ENCODE results near the gene NKX3-2.
A peak's percentile ranks its signal among the peaks of the same experiment; 100 is the strongest.

The NKX3-2 gene

DNA sequence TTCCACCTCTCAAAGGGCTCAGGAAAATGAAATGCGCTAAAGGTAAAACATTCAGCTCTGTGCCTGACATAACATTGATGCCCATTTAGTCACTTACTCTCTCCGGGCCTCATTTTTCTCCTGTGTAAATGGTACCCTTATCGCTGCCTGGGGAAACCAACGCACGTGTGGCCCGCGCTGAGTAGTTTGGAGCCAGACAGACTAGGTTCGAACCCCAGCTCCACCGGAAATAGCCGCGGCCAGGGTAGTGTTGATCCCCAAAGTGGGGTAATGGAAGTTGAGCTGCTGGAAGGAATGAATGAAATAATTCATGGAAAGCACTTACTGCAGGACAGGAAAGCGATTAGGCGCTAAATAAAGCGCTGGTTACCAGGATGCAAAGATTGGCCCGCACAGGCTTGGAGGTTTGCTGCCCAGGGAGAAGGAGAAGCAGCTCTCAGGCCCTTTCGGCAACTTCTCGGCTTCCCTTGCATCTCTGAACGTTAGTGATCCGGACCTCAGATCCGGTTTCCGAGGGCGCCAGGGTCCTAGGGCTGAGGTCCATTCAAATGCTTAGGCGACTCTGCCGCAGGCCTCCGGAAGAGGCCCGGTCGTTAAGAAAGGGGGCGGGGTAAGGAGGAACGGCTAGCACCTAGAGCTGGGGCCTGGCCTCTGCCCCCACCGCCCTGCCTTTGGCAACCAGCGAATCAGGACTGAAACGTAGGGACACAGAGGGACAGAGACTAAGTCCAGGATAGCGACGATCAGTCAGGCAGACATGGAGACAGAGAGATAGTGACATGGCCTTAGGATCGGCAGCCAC is 13.3 kb downstream of the NKX3-2 start:
- no peak for DNase-seq (ENCODE audit: low read depth)

DNA sequence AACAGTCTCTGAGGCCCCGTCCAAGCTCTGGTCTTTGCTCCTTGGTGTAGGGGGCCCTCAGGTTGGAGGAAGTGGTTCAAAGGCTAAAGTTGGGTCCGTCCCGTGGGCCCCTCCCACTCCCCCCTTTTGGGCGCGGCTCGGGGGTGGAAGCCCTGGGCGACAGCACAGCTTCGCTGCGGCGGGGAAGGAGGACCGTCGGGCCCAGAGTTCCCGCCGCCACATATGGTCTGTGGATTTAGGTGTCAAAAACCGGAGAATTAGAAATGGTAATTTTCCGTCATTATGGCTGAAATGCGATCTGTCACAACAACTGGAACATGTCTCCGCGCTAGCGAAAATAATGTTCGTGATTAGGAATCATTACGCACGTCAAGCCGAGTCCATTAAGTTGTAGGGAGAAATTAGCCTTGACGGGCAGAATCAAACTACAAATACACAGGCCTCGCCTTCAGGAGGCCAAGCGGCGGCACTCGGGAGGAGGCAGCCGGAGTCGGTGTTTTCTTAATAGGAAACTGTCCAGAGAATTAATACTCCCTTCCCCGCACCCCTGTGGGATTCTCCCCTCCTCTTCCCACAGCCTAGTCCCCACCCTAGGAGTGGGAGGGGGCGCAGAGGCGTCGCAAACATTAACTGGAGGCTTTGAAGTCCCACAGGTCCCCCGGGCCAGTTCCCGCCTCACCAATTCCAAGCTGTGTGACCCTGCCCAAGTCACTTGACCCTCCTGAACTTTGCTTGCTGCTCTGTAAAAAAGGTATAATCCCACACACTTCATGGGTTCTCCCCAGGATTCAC is 15.0 kb downstream of the NKX3-2 start:
- no peak for DNase-seq (ENCODE audit: low read depth)

GRCh38 chr4:13528821-13529127 is 15.5 kb downstream of the NKX3-2 start:
- no peak for DNase-seq (ENCODE audit: low read depth)

DNA sequence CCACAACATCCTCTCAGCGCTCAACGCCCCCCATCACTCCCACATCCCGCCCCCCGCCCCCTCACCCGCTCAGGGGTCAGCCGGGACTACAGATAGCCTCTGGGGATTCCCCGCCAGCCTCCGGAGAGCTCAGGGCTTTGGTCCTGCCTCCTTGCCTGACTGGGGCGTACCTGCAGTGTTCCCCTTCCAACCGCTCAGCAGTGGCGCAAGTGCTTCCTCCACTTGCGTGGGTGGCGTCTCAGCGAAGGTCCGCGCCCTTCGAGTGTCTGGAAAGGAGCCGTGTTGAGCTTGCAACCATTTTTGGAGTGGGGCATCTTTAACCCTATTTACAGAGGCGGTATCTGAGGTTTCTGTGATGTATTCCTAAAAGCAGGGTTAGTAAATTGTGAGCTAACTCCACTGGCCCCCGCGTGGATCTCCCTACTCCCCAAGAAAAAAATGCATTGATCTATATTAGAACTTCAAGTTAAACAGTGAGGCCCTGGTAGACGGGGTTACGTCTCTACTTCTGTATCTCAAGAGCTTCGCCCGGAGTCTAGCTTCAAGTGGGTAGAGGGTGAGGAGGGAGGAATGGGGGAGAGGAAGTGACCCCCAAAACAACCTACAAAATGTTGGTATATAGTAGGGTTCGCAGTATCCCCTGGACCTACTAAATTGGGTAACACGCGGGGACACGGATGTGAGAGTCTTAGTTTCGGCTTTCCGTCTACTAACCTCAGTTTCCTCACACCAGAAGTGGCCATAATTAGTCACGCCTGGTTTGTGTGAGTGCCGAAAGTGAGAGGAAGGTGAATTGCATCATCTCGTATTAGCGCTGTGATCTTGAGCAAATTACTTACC is 16.1 kb downstream of the NKX3-2 start:
- DNase-seq (ENCODE audit: low read depth): no peak

DNA sequence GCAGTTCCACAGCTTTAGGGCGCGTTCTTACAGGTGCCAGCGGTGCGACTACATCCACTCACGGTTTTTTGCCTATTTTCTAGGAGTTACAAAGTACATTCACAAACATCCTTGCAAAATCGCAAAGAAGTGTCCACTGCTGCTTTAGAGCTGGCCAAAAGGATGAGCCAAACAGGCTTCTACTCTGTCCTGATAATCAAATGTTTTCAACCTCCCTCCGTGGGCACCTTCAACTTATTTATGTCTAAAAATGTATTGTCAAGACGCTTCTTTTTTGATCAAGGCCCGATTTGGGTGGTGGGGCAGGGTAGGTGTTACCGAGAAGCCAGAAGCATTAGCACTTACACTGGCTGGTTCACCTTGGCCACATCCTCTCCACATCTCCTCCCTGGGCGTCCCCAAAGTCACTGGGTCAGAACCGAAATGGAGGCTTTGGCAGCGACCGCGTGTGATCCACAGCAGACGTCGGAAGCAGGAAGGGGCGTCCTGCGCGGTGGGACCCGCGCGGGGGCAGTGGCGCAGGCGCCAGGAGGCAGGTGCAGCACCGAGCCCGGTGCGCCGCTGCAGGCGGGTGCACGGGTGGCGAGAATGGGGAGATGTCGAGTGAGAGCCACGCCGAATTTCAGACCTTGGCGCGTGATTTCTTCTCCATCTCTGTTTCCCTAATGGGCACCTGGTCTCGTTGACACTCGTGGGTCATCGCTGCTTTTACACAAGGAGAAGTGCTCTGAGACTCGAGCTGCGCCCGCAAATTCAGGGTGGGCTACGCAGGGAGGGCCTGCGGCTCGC is 16.9 kb downstream of the NKX3-2 start:
- DNase-seq (ENCODE audit: low read depth): no peak

DNA sequence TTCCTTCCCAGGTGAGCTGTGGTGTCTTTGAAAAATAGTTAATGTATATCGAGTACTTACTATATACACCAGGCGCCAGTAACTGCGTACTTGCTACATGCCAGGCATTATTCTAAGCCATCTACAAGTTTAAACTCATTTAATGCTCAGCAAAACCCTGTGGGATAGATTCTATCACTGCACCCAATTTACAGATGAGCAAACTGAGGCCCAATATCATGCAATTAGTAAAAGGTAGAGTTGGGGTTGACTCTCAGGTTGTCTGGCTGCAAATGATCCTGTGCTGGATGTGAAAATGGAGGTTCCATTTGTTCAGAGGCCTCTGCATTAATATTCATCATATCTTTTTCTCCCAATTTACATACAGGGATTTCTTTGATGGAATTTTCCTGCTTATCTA is 17.6 kb downstream of the NKX3-2 start:
- no peak for DNase-seq (ENCODE audit: low read depth)

DNA sequence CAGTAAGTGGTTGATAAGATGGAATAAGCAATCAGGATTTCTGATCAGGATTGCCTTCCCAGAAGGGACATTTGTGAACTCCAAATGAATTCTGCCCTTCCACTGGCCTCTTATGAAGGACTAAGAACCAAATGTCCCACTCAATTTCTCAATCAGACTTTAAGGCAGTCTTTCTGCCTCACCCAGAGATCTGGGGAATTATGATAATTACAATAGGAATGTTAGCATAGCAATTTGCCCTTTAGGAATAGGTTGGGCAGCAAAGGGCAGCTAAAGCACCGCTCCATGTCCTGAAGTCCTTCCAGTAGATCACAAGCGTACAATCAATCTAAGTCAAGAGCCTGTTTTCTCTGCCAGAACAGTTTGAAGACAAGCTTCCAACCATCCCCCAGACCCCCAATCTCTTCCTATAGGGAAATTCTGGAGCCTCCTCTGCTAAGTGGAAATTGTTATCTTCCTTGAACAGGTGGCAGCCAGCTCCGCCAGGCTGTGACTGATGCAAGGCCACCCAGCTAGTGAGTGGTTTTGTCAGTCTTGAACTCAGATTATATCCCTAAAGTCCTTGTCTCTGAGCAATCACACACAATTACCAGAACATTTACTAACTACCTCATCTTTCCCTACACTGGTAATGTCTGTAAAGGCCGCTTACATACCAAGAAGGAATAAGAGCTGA is 18.6 kb downstream of the NKX3-2 start:
- no peak for DNase-seq (ENCODE audit: low read depth)

DNA sequence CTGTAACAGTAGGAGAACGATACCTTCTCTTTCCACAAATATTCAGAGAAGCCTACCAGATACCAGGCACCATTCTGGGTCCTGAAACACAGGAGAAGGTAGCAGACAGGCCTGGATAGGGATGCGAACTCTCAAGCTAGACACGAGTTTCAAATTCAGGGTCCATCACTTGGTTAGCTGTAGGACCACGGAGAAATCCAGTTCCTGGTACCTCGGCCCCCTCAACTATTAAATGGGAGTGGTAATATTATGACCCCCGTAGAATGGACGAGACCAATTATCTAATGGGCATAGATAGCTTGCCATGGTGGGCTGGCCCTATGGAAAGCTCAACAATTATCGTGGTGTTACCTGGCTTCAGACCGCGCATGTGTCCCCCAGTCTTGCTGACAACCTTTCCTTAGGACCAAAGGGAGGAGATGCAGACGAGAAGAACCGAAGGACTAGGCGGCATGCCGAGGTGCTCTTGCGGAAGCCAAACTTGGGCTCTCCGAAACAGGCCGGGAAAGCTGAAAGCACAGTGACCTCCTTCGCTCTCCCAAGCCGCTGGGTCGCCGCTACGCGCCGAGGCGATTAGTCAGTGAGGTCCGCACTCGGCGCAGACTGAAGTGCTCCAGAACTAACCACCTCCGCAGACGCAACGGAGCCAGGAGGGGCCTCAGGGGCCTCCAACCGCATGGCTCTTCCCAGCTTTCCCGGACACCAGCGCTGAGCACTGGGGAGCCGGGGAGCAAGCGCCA is 19.6 kb downstream of the NKX3-2 start:
- peak; percentile 31 for DNase-seq (ENCODE audit: low read depth)

- DNase-seq (ENCODE audit: low read depth): no peak
Observed at GRCh38 chr4:13523591-13524503, 20.5 kb downstream of the NKX3-2 start.

- DNase-seq (ENCODE audit: low read depth): no peak
Observed at GRCh38 chr4:13523105-13523477, 21.2 kb downstream of the NKX3-2 start.

- no peak for DNase-seq (ENCODE audit: low read depth)
Observed at GRCh38 chr4:13522282-13523104, 21.8 kb downstream of the NKX3-2 start.

- no peak for DNase-seq (ENCODE audit: low read depth)
Observed at GRCh38 chr4:13521047-13521446, 23.3 kb downstream of the NKX3-2 start.

DNA sequence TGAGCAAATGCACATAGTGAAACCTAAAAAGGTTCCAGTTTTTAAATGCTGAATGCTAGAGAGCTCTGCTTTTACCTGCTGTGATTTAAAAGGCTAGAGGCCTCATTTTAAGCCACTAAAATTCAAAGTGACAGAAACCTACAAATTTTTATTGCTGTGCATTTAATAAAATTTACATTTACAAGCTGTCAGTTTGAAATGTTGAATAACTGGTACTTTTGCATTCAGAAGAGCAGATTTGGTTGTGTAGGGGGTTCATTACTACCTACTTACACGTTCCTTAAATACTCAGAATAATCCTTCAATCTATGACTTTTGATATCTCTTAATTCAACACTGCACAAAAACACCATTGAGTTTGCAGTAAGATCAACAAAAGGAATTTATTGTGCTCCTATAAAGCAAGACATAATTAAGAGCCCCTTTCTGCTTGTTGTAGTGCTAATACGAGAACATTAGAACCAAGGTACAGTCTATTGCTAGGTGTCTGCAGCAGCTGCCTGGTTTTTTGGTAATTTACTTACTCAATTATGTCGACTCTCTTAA is 27.9 kb downstream of the NKX3-2 start:
- no peak for DNase-seq (ENCODE audit: low read depth)

DNA sequence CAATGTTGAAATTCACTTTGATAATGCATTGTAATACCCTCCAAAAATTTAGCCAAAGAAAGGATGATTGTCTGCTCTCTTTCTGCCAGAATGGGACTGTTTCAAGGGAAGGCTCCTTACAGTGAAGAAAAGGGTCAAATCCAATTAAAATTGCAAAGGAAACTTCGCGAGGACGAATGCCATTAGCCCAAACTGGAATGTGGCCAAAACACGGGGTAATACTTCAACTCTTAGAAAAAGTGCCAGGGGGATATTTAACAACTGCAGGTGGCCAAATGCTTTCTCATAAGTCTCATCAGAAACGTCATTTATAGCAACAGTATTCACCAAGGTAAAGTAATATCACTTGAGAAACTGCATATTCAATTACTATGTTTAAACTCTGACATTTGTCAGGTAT is 29.0 kb downstream of the NKX3-2 start:
- DNase-seq (ENCODE audit: low read depth): no peak

- no peak for DNase-seq (ENCODE audit: low read depth)
Observed at GRCh38 chr4:13514722-13515121, 29.6 kb downstream of the NKX3-2 start.

DNA sequence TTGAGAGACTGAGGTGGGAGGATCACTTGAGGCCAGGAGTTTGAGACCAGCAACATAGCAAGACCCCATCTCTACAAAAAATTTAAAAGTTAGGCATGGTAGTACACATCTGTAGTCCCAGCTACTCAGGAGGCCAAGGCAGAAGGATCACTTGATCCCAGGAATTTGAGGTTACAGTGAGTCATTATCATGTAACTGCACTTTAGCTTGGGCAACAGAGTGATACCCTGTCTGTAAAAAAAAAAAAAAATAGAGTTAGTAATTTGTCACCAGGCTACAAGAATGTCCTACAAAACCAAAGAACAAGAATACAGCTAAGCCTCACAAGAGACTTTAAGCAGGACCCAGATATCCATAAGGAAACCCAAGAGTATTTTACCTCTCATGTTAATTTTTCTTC is 33.2 kb downstream of the NKX3-2 start:
- peak; percentile 22 for DNase-seq (ENCODE audit: low read depth)

DNA sequence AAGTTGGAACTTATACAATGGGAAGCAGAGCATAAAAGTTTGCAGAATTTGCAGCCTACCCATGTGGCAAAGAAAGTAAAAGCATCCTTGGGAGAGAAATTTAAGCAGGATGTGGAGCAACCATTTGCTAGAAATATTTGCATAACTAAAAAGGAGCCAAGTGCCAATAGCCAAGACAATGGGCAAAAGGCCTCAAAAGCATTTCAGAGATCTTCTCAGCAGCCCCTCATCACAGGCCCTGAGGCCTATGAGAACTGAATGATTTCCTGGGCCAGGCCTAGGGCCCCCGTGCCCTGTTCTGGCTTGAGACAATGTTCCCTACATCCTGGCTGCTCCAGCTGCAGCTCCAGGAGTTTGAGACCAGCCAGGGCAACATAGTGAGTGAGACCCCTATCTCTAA is 34.9 kb downstream of the NKX3-2 start:
- no peak for DNase-seq (ENCODE audit: low read depth)

DNA sequence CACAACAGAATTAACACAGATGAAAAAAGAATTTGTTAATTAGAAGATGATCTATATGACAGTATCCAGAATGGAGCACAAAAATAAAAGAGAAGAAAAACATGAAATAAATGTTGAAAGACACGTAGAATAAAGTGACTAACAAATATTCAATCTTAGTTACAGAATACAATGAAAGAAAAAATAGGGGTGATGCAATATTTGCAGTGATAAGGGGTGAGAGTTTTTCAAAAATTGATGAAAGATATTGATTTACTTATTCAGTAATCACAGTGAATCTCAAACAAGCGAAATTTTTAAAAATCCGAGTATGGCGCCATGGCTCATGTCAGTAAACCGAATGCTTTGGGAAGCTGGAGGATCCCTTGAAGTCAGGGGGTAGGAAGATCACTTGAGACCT is 39.9 kb downstream of the NKX3-2 start:
- DNase-seq (ENCODE audit: low read depth): no peak

All from amniotic epithelial cell (primary cell).